ENCODE results near the gene MBLAC1. TPM values are rescaled to one million over a fixed set of nuclear protein-coding genes. Genes with fewer than 3 reads are reported as not detected.
A peak's percentile ranks its signal among the peaks of the same experiment; 100 is the strongest.

MBLAC1 gene
- total and polyA plus RNA-seq, 9 of the 15 experiments (the other 6 are each of a cell fraction or from before 2014, with no cell fraction given) = 0.03 to 3.1 (median 0.52) TPM

GRCh38 chr7:100124301-100125230, 2.2 kb upstream of the MBLAC1 start (continued):
- TF ChIP-seq ID3 (CRISPR knock-in tag; IDR thresholded peaks at IDR 0.05) = no peak
- TF ChIP-seq ID3 (tag; IDR thresholded peaks at IDR 0.05) = no peak
- TF ChIP-seq MYNN (IDR thresholded peaks at IDR 0.05) = 0 out of 2 replicates have a peak, but pooled peaks have one; percentile 45
- no peak for TF ChIP-seq MYNN (CRISPR knock-in tag; IDR thresholded peaks at IDR 0.05)
- TF ChIP-seq ZSCAN29 (IDR thresholded peaks at IDR 0.05) = no peak
- no peak for TF ChIP-seq NR4A1 (CRISPR knock-in tag; IDR thresholded peaks at IDR 0.05)
- TF ChIP-seq NR4A1 (tag; IDR thresholded peaks at IDR 0.05) = peak; percentile 75; the same call in 1 of the 2 replicates
- TF ChIP-seq ZNF398 (CRISPR knock-in tag; IDR thresholded peaks at IDR 0.05) = no peak
- TF ChIP-seq HMG20A (CRISPR knock-in tag; conservative IDR thresholded peaks at IDR 0.05) = no peak
- no peak for TF ChIP-seq STAT6 (CRISPR knock-in tag; IDR thresholded peaks at IDR 0.05)
- TF ChIP-seq REST (IDR thresholded peaks at IDR 0.05; ENCODE audit: borderline replicate concordance) = no peak
- TF ChIP-seq REST (CRISPR knock-in tag; IDR thresholded peaks at IDR 0.05; ENCODE audit: low read depth) = no peak
